OCI-LY3 (cell line): Measurements from ENCODE around the gene CHMP4B.

ENCODE experiments used
- CTCF ChIP-seq: fragments of 200-600, 300-600 bp; sonication (generic); IDR thresholded peaks from 2 replicates; pipeline ENCODE4 v1.5.1; 2014; ENCODE audit warnings: antibody characterized with exemption, low read length, low read depth
- EZH2phosphoT487 ChIP-seq: fragments of 200-600 bp; shearing (Covaris generic); IDR thresholded peaks from 2 replicates; pipeline ENCODE4 v1.6.1; 2018; ENCODE audit warnings: antibody characterized with exemption, mixed run types, low read depth

GRCh38 chr20:33880396-33880795 lies 69.2 kb downstream of the CHMP4B start:
- TF ChIP-seq CTCF = no peak
- TF ChIP-seq EZH2phosphoT487 = no peak
